Measurements from ENCODE around the gene CD244.

- TF ChIP-seq CTCF (IDR thresholded peaks at IDR 0.05 in 8 of 11, conservative IDR thresholded peaks at IDR 0.05 in 3 of 11) (no peak), POLR2A (IDR thresholded peaks at IDR 0.05) (no peak), POLR2AphosphoS5 (IDR thresholded peaks at IDR 0.05) (no peak)
These were observed 16.4 kb upstream of the CD244 start for GRCh38 chr1:160879056-160879455.
